ENCODE results near the gene TNS3.

Gene TNS3

GRCh38 chr7:47506382-47507339, 75.2 kb downstream of the TNS3 start:
- DNase-seq (ENCODE audit: low read depth), result no peak

DNA sequence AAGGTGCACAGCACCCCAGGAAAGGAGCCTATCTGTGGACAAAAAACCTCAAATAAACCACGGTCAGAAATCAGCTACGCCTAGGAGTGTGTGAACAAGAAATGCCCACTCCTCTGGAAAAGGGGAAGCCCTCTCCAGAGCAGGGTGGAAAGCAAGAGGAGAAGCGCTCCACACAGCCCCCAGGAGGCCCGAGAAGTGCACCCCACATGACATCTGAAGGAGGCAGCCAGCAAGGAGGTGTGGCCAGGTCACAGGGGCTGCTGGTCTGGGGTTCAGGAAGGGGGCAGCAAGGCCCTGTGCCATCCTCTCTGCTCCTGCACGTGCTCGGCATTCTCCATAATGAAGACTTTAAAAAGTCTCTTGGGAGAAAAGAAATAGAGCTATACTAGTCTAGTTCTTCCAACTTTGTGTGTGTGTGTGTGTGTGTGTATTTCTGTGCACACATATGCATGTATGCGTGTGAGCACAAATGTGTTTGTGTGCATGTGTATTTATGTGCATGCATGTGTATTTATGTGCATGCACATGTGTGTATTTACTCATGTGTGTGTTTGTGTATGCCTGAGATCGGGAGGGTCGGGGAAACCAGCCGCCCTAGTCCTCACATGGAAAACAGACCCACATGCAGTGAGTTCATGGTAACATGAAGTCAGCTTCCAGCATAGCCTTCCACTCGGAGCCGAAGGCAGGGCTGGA, 76.5 kb downstream of the TNS3 start:
- no peak for DNase-seq (ENCODE audit: low read depth)

- DNase-seq (ENCODE audit: low read depth), result no peak
Observed at GRCh38 chr7:47504551-47505311, 77.2 kb downstream of the TNS3 start.

DNA sequence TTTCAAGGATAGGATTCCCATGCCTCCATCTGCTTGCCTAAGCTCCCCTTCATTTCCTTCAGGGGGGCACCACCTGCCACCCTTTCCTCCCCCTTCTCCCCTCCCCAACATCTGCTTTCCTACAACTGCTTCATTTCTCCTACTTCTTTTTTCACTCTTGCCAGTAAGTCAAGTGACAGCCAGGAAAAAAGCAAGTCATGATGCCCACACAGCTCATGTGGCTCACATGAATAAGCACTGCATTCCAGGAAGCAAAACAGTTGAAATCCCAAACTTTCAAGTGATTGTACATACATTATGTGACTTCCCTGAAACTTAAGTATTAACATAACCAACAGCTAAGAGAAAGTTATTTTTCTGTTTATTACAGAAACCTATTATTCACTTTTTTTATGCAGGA, 78.6 kb downstream of the TNS3 start:
- DNase-seq (ENCODE audit: low read depth), result no peak

- DNase-seq (ENCODE audit: low read depth), result no peak
Observed at GRCh38 chr7:47502240-47502877, 79.6 kb downstream of the TNS3 start.

DNA sequence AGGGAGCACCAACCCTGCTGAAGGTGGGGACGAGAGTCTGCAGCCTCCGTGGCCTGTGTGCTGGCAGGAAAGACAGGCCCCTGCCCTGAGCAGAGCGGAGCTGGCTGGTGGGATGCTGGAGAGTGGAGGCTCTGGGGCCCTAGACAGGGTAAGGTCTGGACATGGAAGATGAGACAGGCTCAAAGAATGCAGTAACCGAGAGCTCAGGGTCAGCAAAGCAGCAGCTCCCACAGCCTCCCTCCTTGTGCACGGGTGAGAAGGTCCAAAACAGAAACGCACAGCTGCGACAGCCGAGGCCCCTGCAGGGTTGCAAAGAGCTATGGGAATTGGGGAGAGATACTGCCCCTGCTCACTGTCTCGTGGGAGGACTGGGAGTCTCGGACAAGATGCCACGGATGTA, 80.5 kb downstream of the TNS3 start:
- no peak for DNase-seq (ENCODE audit: low read depth)

DNA sequence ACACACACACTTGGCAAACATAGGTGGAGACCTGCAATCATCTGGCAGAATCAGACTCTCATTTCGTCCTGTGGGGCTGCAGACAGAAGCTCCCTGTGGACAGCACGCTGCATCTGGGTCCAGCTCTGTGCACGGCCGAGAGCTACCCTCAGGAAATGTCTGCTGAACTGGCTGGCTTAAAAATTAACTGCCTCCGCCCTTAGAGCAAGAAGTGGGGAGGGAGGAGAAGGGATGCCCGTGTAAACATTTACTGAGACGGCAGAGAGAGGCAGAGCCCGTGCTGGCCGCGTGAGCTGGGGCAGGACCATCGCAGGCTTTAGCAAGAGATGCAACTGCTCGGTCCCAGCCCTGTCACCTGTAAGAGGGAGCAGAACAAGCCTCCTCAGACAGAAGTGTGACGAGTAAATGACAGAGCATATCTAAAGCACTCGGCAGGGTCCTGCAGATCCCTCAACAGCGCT, 81.8 kb downstream of the TNS3 start:
- no peak for DNase-seq (ENCODE audit: low read depth)

DNA sequence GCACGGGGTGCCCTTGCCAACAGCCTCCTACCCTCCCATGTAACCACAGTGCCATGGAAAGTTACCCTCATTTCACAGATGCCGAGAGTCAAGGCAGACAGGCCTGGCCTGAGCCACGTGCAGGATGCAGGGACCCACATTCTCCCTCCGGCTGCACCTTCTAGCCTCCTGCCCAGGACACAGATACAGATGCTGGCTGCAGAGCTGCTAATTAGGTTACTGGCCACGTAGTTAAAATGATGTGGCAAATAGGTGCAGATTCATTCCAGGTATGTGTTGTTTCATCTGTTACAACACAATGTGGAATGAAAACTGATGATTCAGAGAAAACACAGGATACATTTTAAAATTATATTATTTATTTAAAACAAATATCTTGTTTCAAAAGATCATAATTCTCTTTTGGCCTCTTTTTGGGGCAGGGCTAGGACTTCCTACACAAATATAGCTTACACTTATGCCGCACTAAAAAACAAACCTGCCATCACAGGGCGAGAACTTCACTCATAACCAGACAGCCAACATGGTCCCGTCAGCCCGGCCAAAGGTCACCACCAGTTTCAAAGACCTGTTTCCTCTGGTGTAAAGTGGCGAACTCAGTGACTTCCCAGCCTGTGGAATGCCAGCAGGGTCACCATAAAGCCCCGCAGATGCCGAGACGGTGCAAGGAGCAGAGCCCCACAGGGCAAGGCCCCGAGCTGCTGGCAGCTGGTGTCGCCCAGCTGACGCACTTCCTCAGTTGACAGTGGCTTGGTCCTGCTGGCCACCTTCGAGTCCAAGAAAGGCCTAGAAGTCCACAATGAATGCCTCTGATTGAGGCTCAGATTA, 83.5 kb downstream of the TNS3 start:
- DNase-seq (ENCODE audit: low read depth), result no peak

DNA sequence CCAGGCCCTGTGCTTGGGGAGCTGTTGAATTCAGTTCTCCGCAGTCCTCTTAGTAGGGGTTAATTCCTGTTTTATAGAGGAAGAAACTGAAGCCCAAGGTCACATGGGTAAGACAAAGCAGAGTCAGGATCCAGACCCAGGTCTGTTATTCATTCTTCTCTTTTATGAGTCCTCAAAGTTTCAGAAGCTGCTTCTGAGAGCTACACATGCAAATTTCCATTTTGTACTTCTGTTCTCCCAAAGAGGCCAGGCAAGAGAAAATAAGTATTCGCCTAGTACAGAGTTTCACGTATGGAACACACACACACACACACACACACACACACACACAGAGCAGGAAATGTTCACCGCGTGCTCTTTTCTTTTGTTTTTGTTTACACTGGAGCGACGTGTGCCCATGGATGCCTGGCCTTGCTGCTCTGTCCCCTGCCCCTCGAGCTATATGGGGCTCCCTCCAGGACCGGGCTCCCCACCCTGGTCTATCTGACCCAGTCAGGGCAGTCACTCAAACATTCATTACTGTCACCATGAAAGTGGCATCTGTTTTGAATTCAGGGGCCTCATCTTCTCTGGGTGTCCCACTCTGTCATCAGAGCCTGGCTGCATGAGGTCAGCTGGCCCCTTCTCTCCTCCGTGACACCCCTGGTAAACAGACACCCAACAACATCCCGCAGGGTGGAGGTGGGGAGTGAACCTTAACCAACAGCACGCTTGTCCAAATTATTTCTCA, 84.4 kb downstream of the TNS3 start:
- DNase-seq (ENCODE audit: low read depth), result no peak

GRCh38 chr7:47496666-47497065, 85.2 kb downstream of the TNS3 start:
- DNase-seq (ENCODE audit: low read depth), result no peak

- DNase-seq (ENCODE audit: low read depth), result no peak
Observed at GRCh38 chr7:47496056-47496665, 85.8 kb downstream of the TNS3 start.

DNA sequence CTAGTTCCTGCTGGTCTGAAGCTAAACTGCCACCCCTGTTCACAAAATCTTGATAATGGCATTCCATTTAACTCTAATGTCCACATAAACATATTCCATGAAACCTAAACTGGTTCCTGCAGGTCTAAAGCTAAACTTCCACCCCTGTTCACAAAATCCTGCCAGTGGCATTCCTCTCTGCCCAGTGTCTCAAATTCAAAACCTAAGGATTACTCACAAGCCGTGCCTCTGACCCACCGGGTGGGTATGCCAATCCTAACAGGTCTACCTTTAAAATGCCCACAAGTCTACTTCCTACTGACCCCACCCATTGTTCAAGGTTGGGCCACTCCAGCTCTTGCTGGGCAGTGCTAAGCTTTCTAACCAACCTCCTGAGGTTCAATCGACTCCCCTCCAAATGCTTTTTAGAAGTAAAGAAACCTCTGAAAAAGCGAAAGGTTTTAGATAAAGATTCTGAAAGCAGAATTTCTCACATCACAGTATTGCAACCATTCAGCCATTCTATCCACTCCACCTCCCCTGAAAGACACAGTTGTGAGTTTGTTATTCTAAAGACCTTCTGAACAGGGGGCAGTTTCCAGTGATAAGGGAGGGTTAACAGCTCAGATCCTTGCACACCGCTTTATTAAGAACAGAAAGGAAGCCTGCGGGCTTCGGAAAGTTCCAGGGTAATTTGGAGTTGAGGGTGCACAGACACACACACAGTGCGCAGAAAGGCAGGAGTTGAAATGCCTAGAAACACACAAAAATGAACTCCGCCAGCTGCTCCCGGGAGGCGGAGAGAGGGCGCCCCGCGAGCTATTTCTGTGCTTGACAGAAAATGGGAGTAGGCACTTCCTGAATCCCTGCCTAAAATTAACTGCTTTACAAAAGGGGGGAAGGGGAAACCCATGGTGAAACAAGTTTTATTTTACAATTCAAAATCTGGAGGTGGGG, 87.7 kb downstream of the TNS3 start:
- DNase-seq (ENCODE audit: low read depth), result no peak

DNA sequence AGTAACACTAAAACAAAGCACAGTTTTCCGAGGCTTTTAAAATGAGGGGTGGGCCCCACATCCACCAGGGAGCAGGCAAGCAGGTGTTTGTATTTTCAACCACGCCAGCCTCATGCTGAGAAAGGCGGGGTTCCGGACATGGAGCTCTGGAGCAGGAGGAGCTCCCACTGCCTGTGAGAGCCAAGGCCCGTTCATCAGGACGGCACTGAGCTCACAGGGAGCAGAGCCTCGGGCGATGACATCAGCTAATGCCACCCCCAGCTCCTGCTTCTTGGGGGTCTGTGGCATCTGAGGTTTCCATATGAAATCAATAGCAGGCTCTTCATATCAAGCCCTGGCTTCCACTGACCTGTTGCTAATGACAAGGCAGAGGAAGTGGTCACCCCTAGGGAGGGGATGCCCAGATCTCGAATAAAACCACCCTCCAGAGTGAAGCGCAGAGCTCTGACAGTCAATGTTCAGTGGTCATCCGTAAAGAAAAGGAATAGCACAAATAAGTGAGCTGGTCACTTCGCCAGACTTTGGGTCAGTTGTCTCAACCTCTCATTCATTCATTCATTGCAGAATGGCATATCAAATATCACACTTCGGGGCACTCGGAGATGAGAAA, 89.1 kb downstream of the TNS3 start:
- no peak for DNase-seq (ENCODE audit: low read depth)

GRCh38 chr7:47490501-47491265, 91.2 kb downstream of the TNS3 start:
- no peak for DNase-seq (ENCODE audit: low read depth)

DNA sequence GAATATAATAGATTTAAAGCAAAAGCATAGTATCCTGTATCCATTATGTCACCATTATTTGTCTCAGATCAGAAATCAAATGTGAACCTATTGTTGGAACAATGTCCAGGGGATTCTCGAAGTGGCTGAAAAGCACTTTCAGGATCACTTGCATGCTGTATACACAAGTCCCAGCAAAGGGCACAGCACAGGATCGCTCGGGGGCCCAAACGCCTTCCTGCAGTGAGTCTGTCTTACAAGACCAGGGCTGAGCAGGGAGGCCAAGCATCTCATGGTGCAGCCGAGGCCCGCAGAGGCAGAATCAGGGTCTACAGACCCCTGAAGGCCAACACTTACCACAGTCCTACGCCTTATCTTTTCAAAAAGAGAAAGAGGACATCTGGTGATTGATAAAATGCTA, 92.3 kb downstream of the TNS3 start:
- no peak for DNase-seq (ENCODE audit: low read depth)

DNA sequence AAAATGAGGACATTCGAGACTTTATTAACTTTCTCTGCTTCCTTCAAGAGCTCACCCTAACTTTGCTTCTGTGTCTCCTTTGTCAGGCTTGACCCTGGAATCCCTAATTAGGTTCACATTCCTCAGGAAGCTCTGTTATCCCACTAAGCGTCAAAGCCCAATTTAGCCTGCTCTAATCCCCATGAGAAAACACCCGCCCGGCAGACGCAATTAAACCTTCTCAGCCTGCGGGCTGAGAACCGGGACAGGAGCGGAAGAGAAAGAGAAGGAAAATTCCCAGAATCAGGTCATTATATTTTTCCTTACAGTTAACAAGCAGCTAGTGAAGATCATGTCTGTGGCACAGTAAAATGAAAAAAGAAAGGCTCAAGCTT, 93.0 kb downstream of the TNS3 start:
- DNase-seq (ENCODE audit: low read depth), result no peak

DNA sequence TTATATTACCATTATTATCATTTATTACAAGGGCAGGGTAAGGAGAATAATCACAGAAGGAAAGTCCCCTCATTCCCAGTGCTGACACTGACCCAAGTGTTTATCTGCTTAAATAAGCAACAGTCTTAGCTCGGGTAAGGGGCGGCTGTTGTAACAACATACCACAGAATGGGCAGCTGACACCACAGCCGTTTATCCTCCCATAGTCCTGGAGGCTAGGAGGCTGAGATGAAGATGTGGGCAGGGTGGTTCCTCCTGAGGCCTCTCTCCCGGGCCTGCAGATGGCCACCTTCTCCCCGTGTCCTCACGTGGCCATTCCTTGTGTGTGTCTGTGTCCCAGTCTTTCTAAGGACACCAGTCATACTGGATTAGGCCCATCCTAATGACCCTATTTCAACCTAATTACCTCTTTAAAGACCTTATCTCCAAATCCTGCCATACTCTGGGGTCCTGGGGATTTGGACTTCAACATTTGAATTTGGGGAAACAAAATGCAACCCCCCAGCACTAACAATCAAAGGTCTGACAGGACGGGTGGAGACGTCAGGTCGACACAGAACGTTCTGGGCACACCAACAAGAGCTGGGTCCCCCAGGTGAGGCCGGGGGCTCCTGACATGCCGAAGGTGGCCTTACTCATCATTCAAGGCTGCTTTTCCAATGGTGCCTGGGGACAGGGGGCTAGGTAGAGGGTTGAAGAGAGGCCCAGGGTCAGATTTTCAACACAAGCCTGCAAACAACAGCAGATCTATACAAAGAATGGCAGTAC, 93.5 kb downstream of the TNS3 start:
- DNase-seq (ENCODE audit: low read depth), result no peak

All from CMK (cell line).